Measurements from ENCODE around the gene P2RY6. TPM values are rescaled to one million over a fixed set of nuclear protein-coding genes. Genes with fewer than 3 reads are reported as not detected.
A peak's percentile ranks its signal among the peaks of the same experiment; 100 is the strongest.

Gene P2RY6
- total RNA-seq, 1 donor from 2014 or later: 0.99 TPM

DNA sequence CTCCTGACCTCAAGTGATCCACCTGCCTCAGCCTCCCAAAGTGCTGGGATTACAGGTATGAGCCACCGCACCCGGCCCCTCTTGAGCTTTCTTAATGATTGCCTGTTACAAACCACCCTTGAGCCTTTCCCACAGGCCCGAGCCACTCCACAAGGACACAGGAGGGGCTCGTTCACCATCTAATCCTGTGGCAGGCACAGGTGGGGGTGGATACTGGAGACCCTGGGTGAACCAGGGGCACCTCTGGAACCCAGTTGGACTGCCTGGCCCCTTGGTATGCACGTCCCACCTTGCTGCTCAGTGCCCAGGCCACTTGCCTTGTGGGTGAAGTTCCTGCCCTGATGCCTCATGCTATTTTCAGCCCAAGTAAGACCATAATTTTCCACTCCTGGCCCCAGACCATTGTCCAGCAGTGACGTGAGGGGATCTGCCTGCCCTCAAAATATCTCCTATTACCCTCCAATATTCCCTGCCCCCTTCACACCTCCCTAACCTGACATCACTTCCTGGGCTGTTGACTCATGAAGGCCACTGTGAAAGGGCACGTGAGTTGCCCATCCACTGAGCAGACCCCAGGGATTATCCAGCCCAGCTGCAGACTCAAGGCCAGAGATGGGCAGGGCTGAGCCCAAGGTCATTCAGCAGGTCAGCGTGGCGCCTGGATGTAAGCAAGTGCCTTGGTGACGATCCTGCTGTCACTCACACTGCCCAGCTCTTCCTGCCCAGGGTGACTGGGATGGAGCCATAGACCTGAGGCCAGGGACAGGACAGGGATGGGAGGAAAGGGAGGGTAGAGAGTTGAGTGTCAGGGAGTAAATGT, 34.5 kb upstream of the P2RY6 start:
- no peak for DNase-seq

GRCh38 chr11:73239111-73239521, 33.0 kb upstream of the P2RY6 start:
- no peak for DNase-seq

GRCh38 chr11:73239571-73240189, 32.5 kb upstream of the P2RY6 start:
- no peak for DNase-seq

DNA sequence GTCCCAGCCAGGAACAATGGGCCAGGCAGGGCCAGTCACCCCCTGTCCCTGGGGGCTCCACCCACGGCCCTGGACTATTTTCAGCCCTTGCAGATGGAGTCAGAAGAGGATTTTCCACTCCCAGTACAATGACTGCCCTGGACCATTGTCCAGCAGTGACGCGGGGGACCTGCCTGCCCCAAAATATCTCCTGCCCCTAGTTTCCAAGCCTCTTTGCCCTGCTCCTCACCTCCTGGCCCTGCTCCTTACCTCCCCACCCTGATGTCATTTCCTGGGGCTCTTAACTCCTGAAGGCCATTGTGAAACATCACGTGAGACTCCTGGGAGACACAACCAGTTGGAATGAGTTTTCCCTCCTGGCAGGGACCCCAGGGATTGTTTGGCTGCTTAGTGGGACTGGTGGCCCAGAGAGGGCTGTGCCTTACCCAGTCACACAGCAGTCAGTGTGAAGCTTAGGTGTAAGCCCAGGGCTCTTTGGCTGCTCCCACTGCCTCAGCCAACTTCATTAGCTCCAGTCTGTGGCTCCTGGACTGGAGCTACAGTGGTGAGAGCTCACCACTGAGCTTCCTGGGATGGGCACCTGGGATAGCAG, 31.9 kb upstream of the P2RY6 start:
- no peak for DNase-seq

DNA sequence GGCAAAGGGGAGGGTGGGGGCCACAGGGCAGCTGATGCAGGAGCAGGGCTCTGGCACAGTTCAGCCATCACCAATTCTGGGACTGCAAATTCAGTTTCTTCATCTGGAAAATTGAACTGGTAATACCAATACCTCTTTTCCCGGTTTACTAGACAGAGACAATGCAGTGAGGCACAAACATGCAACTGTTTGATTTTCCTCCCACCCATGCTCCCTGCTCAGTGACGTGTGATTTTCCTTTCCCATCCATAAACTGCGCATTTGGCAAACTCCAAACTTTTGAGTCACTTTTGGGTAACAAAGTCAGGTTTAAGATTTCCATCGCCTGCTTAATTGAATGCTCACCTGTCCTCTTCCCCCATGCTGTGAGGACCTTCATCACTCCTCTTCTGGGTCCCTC, 30.8 kb upstream of the P2RY6 start:
- no peak for DNase-seq

DNA sequence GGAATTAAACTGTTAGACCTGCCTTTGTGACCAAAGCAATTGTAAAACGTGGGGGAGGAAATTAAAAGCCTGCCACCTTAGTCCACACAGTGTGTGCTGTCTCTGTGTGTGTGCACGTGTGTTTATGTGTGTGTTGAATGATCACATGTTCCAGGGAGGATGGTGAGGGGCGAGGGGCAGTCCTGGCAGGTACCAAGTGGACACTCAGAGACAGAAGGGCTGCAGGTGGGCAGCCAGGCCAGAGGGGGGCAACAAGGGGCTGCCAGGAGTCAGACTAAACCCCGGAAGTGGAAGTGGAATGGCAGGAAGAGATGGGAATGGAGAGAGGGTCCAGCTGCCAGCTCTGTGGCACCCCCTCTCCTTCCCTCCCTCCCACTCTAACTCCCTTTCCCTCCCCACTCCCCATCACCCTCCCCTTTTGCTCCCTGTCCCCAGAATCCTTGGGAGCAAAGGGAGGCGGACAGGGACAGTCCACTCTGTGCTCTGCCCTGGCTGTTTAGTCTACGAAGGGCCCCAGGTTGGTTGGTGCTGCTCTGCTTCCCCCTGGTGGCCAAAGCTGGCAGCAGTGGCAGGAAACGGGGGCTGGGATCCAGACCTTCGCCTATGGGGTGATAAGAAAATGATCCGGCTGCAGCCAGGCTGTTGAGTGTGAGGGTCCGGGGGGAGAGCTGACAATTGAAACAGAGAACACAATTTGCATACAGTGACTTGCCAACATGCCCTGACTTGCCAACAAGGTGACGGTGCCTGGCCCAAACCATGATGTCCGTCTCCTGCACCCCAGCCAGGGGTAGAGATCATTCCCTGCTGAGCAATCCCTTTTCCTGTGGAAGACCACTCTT, 29.7 kb upstream of the P2RY6 start:
- DNase-seq: peak; percentile 49

DNA sequence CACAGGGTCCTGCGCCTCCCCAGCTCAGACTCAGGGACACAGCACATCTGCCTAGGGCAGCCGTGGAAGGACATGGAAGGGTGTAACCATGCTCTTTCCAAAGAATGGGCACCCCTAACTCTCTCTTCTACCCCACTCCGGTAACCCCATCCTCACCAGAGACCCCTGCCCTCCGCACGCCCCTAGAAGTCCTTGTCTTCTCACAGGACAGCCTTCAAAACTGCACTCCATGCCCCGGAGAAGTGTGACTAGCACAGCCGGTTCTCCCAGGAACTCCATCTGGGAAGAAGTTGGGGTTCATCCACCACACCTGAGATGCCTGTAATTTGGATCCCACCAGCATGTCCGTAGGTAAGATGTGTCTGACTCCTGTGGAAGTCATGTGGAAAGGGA, 29.0 kb upstream of the P2RY6 start:
- DNase-seq: no peak

- DNase-seq: no peak
These were observed 27.4 kb upstream of the P2RY6 start for GRCh38 chr11:73244589-73245240.

- DNase-seq: no peak
These were observed 26.7 kb upstream of the P2RY6 start for GRCh38 chr11:73245461-73245860.

DNA sequence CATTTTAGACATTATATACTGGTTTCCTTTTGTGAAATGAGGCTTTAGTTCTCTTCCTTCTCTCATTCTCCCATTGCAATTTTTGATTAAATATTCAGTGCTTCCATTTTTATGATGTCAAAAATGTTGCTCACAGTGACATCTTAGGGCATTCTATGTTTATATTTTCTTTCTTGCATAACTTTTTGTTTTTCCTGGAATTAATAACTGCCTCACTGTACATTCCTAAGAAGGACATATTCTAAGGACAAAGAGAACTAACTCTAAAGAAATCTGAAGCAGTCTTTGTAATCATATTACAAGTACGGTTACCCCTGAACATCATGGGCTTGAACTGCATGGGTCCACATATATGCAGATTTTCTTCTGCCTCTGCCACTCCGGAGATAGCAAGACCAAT, 25.8 kb upstream of the P2RY6 start:
- no peak for DNase-seq

DNA sequence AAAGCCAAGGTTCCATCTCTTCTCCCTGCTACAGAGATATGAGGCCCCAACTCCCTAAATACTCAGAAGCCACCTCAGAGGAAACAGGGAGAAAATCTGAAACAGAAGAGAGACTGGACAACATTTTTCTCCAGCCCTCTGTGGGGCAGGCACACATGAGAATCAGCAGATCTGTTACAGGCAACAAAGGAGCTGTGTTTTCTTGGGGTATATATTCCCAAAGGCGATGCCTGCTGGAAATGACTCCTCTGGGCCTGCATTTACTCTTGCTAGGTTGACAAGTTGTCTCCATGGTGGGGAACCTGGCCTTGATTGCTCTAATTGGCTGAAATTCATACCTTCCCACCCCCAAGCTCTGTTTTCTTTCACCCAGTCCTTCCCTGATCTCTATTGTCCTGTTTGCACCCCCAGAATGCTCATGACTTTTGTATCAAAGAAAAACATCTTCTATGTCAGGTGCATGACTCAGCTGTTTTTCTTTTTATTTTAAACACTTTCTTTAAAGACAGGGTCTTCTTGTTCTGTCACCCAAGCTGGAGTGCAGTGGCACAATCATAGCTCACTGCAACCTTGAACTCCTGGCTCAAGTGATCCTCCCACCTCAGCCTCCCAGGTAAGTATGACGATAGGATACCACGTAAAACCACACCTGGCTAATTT, 23.5 kb upstream of the P2RY6 start:
- DNase-seq: no peak

GRCh38 chr11:73249304-73249703, 22.8 kb upstream of the P2RY6 start:
- DNase-seq: no peak

DNA sequence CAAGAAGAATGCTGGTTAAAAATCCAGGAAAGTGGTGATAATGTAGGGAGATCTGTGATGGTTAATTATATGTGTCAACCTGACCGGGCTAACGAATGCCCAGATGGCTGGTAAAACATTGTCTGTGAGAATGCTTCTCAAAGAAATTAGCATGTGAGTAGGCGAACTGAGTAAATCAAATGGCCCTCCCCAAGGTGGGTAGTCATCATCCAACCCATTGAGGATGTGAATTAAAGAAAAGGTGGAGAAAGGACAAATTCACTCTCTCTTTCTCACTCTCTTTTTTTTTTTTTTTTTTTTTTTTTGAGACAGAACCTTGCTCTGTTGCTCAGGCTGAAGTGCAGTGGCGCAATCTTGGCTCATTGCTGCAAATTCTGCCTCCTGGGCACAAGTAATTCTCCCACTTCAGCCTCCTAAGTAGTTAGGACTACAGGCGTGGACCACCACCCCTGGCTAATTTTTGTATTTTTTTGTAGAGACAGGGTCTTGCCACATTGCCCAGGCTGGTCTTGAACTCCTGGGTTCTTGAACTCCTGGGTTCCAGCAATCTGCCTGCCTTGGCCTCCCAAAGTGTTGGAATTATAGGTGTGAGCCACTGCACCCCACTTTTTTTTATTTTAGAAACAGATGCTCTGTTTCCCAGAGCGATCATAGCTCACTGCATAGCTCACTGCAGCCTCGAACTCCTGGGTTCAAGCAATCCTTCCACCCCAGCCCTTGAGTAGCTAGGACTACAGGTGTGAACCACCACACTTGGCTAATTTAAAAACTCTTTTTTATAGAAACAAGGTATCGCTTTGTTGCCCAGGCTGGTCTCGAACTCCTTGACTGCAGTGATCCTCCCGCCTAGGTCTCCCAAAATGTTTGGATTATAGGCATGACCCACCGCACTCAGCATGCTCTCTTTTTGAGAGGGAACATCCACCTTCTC, 22.0 kb upstream of the P2RY6 start:
- no peak for DNase-seq

DNA sequence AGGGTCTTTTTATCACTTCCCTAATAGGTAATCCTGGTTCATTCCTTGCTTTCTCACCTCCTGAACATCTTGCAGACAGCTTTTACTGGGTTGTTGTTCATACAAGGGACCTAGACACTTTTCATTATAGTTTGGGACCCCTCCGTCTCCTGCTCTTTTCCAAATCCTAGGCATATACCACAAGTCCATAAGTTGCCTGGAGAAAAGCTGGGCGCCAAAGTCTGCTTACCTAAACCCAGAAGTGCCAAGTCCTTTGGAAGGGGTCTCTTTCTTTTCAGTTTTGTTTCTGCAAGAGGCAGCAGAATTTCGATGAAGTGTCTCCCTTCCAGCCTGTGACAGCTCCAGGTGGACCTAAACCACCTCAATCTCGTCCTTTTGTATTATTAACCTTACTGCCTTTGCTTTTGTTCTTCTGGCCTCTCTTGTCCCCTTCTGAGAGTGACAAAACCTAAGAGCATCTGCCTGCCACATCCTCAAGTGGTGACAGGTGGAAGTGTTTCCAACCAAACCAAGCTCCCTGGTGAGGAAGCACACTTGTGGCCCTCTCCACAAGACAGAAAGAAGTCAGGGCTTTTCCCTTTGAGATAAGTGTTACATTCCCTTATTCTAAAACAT, 19.5 kb upstream of the P2RY6 start:
- no peak for DNase-seq

DNA sequence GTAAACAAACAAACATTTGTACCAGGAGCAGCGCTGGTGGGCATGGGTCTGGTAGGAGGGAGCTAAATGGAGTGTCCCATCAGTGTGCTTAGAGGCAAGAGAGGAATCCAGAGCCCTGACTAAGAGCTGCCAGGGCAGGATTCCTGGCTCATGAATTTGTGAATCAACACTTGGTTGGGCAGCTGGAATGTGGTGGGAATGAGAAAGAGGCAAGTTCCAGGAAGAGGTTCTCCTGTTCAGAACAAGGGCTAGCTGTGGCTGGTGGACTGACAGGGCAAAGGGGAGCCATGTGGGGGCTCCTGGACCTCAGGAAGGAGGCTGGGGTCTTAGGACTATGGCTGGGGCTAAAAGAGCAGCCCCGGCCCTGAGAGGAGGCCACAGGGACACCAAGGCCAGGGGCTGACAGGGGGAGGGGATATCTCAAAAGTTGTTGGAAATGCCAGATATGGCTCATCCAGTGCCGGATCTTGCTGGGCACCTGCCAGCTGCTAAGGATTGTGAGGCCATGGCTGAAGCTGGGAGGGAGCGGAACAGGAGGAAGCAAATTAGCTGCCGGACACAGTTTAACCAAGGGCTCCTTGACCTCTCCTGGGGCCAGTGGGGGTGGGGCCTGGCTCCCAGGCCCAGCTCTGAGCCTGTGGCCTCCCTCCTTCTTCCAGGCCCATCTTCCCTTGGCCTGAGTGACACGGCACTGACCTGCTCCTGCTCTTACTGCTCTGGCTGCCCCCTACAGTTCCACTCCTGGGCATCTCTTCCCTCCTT, 14.6 kb upstream of the P2RY6 start:
- DNase-seq: no peak

GRCh38 chr11:73258104-73259035, 13.8 kb upstream of the P2RY6 start:
- no peak for DNase-seq

GRCh38 chr11:73259406-73260126, 12.6 kb upstream of the P2RY6 start:
- no peak for DNase-seq

- DNase-seq: no peak
These were observed 12.0 kb upstream of the P2RY6 start for GRCh38 chr11:73260127-73260457.
